Ramos (cell line): ENCODE measurements around the gene IER3IP1.
"Not testable (repeated sequence)": the region's sequence is repeated elsewhere in the genome, so short reads cannot be mapped to it uniquely, and the experiment has no call there.

Source experiments
- in situ Hi-C: fragments of 300-500 bp; cut with MboI; formaldehyde crosslinking; loops from one replicate; pipeline ENCODE4 v1.14.3; 2022; ENCODE audit warnings: low sequenced_read_pairs; ENCODE audit not compliant: unreplicated experiment

IER3IP1 gene

DNA sequence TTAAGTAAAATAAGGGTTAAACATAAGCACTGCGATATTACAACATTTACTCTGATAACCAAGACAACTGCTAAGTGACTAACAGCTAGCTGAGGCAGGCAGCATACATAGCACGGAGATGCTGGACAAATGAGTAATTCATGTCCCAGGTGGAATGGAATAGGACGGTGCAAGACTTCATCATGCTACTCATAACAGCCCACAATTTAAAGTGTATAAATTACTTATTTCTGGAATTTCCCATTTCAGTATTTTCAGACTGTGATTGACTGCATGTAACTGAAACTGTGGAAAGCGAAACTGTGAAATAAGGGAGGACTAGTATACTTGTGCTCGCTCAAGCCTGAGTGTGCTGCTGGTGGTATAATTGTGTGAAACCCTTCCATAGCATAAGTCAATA, 12.9 kb downstream of the IER3IP1 start:
- in situ Hi-C loops, result no loop called here

DNA sequence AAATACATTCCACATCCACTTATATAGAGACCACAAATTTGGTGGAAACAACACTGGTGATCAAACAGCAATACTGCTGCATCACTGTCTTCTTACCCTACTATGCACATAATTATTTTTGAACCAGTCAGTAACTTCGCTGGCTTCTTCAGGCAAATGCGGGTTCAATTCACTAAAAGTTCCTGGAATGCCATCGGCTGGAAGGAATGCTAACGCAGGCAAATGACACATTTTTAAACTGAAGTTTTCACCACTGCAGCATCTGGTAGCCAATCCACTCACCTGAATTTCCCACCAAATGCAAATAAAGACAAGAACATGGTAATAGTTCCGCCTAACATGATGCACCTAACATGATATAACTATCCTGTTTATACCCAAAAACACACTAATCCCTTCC, 15.9 kb downstream of the IER3IP1 start:
- in situ Hi-C loops, result no loop called here

DNA sequence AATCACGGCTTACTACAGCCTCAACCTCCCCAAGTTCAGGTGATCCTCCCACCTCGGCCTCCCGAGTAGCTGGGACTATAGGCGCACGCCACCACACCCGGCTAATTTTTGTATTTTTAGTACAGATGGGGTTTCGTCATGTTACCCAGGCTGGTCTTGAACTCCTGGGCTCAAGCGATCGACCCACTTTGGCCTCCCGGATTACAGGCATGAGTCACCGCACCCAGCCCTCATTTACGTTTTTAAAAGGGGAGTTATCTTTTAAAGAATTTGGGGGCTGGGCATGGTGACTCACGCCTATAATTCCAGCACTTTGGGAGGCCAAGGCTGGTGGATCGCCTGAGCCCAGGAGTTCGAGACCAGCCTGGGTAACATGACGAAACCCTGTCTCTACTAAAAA, 17.8 kb downstream of the IER3IP1 start:
- in situ Hi-C loops, result not testable (repeated sequence)

DNA sequence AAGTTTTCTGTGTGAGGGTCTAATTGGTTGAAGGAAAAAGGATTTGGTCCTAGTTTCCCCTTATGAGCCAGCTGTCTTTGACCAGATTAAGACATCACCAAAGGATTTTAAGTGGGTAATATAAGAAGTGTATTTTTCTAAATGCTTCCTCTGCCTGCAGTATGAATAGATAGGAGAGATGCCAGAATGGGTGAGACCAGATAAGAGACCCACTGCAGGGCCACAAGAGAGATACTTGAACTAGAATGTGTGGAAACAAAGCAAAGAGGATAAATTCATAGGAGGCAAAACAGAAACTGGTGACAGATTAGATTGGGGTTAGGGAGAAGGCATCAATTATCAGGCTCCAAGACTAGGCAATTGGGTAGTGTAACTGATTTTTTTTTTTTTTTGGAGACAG, 24.7 kb downstream of the IER3IP1 start:
- in situ Hi-C loops, result no loop called here

DNA sequence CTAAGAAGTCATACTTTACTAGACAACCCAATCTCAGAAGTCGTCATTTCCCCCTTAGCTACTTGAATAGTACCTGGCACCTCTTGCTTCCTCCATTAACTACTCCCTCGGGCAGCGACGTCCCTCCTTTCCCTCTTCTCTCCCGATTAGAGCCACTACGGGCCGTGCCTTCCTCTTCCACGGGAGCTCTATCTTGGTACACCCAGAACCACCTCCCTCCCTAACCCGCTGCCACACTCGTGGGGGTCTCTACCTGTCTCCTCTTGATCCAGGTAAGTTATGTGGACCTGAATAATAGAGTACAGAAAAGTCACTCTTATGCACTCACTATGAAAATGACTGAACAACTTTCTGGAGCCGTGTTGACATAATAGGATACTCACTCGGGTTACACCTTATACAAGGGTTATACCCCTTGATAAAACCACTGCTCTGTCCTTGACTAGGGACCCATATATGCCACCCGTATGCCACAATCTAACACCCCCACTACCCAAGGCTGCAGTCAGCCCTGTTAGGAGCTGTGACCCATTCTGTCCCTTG, 25.3 kb downstream of the IER3IP1 start:
- in situ Hi-C loops, result no loop called here

DNA sequence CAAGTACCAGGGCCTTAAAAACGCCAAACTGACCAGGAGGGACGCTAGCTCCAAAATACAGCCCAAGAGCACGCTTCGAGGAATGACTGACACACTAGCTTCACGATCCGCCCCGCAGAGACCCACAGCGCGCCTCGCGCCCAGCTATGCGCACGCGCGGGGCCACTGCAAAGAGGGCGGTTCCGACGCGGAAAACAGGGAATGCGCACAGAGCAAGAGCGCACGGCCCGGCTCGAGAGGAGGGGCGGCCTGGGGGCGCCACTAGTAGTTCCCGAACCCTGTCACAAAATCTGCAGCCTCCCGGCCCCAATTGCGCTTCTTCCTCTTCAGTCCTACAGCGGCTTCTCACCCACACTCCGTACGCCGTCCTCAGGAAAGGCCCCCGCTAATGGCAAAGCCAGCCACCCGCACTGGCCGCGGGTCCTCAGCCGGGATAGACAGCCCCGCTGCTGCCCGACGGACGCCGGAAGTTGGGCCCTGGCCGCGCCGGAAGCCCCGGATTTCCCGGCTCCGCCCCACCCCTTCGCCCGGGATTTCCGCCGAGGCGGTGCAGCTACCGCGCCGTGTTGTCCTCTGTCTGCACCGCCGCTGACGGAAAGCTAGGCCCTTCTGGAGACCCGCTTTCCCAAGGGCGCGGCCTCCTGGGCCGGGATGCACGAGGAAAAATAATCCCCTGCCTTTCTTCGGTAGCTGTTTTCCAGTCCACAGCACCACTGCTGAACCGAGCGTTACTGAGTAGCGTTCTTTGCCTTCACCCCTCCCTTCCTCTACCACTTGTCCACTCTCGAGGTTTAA, 25.9 kb downstream of the IER3IP1 start, which contains the start of gene HDHD2:
HDHD2 (minus strand) TSS at position 472 of the 795 bp plus-strand sequence. CDS start 14,061 bp downstream, outside the sequence.
- in situ Hi-C loops, result no loop called here

DNA sequence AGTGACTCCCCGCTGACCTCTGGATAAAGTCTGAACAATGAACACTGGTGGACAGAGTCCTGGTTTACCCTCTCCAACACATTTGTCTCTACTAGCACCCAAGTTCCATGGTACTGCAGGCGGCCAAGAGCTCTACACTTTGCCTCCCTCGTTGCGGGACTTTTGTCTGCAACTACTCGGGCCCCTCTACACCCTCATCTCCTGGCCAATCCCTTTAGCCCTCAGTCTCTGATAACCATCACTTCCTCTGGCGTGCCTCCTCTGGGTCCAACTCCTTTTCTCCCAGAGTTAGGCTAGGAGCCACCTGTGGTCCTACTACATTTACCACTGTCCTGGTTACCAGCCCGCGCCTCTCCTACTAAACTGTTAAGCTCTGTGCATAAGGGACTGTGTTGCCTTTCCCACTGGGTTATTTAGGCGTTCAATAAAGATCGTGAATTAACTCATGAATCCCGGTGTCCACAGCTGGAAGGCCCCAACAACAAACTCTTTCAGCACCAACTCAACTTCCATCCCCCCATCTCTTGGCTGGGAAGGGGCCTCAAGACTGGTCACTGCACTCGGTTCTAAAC, 26.6 kb downstream of the IER3IP1 start:
- in situ Hi-C loops, result no loop called here

DNA sequence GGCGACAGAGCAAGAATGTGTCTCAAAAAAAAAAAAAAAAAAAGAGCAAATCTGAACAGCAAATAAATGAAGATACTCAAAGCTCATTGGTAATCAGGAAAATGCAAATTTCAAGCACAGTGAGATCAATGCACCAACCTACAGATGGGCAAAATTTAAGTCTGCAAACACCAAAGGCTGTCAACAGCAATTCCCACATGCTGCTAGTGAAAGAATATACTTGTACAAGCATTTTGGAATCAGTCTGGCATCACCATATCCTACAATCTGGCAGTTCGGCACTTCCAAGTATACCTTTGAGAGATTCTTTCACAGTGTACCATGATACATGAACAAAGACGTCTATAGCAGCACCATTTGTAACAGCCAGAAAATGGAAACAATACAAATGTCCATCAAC, 30.0 kb downstream of the IER3IP1 start:
- in situ Hi-C loops, result no loop called here

DNA sequence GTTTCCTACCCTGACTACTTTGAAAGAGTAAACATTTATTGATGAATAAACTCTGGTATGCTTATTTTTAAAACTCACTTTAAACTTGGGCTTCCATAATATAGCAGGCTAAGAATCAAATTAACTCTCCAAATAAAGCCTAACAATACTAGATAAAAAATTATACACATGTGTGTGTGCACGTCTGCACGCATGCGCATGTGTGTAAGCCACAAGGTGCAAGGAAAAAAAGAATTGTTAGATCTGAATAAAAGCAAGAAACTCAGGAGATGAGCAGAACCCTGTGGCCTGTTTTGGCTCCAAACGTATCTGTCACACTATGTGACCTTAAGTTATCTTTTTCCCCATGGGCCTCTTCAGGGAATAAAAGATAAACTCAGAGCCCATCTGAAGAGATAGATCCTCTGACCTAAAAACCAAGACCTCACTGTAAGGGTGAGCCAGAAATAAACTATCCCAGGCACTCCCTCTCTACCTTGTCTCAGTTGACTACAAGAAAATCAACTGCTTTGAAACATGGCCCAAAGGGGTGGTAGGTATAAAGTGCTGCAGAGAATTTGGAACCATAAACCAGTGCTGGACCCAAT, 32.2 kb downstream of the IER3IP1 start:
- in situ Hi-C loops, result no loop called here

DNA sequence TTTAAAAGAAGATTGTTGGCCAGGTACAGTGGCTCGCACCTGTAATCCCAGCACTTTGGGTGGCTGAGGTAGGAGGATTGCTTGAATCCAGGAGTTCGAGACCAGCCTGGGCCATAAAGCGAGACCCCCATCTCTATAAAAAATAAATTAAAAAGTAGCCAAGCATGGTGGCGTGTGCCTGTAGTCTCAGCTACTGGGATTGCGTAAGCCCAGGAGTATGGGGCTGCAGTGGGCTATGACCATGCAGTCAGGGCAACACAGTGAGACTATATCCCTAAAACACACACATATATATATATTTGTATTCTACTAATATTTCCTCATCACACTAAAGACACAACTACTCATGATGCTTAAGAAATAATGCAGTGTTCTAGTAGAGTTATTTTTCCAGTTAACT, 33.0 kb downstream of the IER3IP1 start:
- in situ Hi-C loops, result no loop called here

DNA sequence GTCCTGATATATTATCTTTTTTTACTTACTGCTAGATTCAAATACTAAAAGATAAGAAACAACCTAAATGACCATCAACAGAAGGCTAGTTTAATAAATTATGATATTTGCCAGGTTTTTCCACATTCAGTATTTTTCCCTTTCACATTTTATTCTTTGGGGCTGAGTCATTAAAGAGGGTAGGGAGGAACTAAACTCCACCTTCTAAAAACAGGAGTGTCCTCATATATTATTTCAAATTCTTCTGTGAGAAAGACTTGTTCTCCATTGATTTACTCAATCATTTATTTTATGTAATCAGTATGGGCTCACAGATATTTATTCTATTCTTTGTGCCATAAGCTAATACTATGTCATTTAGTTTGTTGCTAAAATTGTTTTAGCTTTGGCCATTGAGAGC, 34.9 kb downstream of the IER3IP1 start:
- in situ Hi-C loops, result no loop called here

DNA sequence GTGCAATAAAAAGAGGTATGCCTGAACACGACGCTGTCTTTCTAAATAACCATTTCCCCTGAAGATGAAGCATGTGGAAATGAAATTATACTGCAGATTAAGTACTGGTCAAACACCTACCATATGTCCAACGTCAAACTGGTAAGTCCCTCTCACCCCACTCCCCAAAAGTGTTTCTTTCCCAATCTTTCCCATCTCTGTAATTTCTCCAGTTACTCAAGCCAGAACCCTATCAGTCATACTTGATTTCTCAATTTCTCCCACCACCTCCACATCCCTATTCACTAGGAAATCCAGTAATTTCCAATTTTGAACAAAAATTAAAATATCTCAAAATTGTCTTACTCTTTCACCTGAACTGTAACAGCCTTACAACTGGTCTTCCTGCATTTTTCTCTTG, 55.0 kb downstream of the IER3IP1 start:
- in situ Hi-C loops, result no loop called here

DNA sequence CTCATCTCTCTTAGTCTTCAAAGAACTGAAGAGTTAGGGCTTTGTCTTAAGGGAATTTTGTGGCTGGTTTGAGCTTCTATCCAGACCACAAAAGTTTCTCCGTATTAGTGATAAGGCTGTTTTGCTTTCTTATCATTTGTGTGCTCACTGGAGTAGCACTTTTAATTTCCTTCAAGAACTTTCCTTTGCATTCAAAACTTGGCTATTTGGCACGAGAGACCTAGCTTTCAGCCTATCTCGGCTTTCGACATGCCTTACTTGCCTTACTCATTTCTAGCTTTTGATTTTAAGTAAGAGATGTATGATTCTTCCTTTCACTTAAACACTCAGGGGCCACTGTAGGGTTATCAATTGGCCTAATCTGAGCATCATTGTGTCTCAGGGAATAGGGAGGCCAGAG, 55.7 kb downstream of the IER3IP1 start:
- in situ Hi-C loops, result no loop called here

DNA sequence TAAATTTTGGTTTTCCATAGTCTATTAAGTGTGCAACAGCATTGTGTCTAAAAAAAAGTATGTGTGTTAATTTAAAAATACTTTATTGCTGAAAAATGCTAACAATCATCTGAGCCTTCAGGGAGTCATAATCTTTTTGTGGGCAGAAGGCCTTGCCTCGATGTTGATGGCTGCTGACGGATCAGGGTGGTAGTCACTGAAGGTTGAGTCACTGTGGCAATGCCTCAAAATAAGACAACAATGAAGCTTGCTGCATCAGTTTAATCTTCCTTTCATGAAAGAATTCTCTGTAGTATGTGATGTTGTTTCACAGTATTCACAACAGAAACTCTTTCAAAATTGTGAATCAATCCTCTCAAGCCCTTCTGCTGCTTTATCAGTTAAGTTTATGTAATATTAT, 57.2 kb downstream of the IER3IP1 start:
- in situ Hi-C loops, result no loop called here

DNA sequence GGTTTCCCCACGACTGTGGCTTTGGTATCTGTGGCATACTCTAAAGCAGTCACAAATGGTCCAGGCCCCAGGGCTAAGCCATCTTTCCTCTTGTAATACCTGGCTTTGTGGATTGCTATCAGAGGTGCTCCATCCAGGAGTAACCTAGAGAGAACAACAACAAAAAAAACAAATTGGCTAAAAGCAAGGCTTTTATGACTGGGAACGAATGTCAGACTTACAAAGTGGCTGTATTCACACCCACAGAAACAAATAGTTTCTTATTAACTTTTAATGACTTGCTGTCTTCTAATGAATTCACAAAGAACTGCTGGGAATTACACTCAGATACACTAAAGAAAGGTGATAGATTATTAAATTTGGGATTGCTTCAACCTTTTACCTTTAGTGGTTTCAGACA, 61.0 kb downstream of the IER3IP1 start:
- in situ Hi-C loops, result no loop called here

DNA sequence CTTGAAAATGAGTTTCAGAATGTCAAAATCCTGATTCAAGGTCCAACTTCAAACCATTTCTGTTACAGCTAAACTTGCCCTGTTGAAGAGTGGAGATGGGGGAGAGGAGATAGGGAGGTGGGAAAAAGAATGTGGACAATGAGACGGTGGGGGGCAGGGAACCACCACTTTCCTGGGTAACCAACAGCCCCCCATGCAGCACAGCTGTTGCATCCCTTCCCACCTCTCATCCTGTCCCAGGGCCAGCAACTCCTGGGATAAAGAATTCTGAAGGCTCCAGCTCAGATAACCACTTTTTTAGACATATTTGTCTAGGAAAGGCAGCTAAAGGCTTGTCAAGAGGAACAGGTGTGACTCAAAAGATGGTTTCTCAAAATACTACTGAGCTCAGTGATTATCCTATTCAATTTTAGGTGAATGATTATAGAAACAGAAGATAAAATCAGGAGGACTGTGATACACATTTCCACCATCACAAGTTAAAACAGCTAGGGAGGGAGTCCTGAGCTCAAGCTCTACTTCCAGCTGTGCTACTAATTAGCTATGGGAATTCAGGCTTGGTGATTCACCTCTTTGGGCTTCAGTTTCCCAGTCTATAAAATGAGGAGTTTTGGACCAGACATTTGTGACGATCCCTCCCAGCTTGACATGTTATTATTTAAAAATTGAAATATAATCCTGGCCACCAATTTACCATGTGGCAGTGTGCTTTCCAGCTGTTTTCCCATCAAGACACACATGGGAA, 62.2 kb downstream of the IER3IP1 start:
- in situ Hi-C loops, result no loop called here

DNA sequence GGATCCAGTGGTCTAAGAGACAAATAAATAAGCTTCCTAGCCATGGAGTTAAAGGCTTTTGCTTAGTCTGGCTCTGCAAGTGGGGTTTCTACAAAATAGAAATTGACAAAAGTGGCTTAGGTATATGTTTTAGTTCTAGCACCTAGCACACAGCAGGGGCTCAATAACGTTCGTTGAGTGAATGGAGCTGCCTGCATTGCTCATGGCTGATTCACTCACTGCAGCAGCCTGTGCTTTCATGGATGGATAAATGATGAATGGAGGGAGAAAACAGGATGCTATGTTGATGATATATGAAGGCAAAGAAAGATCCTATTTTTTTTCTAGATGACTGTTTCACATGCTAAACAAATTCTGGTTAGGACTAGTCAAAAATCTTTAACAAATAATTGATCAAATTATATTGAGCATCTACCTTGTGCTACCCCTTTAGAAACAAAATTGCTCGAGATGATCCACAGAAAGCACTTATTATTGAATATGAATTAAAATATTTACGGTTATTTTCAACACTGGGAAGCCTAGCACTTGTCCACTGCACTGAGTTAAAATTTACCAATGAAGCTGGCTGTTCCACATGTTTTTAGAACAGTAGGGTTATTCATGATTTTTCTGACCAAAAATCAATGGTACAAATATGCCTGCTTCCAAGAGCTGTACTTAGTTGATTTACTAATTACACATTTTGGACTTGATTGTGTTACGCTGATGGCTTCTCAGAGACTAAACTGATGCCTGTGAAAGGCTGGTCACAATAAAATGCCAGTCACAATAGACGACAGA, 65.5 kb downstream of the IER3IP1 start:
- in situ Hi-C loops, result no loop called here

DNA sequence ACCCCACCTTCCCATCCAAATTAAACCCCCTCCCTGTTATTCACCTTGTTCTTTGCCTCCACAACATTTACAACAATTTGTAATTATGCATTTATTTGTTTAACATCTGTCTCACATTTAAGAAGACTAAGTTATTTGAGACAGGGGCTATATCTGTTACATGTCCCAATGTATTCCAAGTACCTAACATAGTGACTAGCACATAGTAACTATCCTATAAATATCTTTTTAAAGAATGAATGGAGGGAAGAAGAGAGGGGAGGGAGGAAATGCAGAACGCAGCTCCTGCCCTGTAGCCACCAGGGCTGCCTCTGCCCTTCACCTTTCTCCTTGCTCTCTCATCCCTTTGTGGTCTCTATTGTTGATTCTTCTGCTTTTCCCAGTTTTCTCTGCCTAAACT, 66.4 kb downstream of the IER3IP1 start:
- in situ Hi-C loops, result no loop called here

DNA sequence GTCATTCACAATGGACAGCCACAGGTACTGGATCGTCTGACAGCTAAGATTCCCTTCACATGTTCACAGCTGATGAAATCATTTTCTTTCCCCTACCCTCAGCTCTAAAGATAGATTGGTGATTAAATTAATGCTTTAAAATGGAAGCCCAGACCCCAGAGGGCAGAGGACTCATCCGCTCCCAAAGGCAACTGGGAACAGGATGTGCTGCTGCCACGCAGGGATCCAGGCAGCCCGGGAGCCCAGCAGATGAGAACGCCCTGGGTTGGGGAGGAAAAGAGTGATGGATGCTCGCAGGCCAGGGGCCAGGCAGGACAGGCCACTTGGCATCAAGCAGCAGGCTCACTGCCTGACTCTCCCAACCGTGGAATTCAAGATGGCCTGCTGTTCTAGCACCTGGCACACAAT, 67.2 kb downstream of the IER3IP1 start:
- in situ Hi-C loops, result no loop called here

DNA sequence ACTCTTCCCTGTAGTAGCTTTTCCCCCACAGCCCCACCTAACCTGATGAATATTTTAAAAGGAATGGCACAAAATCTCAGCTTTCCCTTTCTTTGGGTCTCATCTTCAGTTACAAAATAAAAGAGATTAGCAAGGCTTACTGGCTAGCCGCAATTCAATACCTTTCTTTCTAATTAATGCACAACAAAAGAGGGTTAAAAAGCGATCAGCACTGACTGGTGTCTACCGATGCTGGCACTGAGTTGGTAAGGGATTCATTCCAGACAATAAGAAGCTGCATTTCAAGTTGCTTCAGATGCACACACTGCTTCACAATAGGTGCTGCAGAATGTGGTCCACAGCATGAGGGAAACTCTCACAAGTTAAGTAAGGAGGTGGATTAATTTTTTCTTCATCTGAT, 67.8 kb downstream of the IER3IP1 start:
- in situ Hi-C loops, result no loop called here
